Activated T-cell treated with anti-CD3 and anti-CD28 coated beads, Interleukin-2, amount 50 U/mL, for 24 hours (primary cell): ENCODE results near the gene FAM170B.

Experiments used
- DNase-seq: peaks from one replicate; pipeline ENCODE4 v3.0.0-alpha.2; 2020
- H3K27ac Mint-ChIP-seq: 2 replicates; pipeline ENCODE4 v1.8.0; 2020; ENCODE audit warnings: mild to moderate bottlenecking, mixed read lengths
- H3K27me3 Mint-ChIP-seq: 2 replicates; pipeline ENCODE4 v1.8.0; 2020; ENCODE audit warnings: mixed read lengths
- H3K36me3 Mint-ChIP-seq: 2 replicates; pipeline ENCODE4 v1.8.0; 2020; ENCODE audit warnings: low read depth, mixed read lengths
- H3K4me1 Mint-ChIP-seq: 2 replicates; pipeline ENCODE4 v1.8.0; 2020; ENCODE audit warnings: low read depth, mixed read lengths
- H3K4me3 Mint-ChIP-seq: 2 replicates; pipeline ENCODE4 v1.8.0; 2020; ENCODE audit warnings: mild to moderate bottlenecking, moderate library complexity, mixed read lengths
- H3K9me3 Mint-ChIP-seq: 2 replicates; pipeline ENCODE4 v1.8.0; 2020; ENCODE audit warnings: mixed read lengths

The FAM170B gene

GRCh38 chr10:49134327-49134726, 506 bp upstream of the FAM170B start:
- DNase-seq: no peak
- Mint-ChIP-seq H3K4me1 (no peaks in the 10 kb centered on the region), H3K9me3 (no peaks in the 10 kb centered on the region), H3K4me3 (no peak overlapping the region), H3K27ac (no peak overlapping the region), H3K36me3 (no peaks in the 10 kb centered on the region), H3K27me3 (peaks cover 30% of the 10 kb centered on the region)

GRCh38 chr10:49132362-49132737, 1.5 kb downstream of the FAM170B start:
- H3K27ac Mint-ChIP-seq: no peak overlapping the region
- peaks cover 42% of the 10 kb centered on the region for H3K27me3 Mint-ChIP-seq
- H3K9me3 Mint-ChIP-seq: no peaks in the 10 kb centered on the region
- H3K4me1 Mint-ChIP-seq: no peaks in the 10 kb centered on the region
- no peaks in the 10 kb centered on the region for H3K36me3 Mint-ChIP-seq
- DNase-seq: no peak
- no peak overlapping the region for H3K4me3 Mint-ChIP-seq

GRCh38 chr10:49131507-49132361, 2.1 kb downstream of the FAM170B start:
- Mint-ChIP-seq H3K27me3 (peaks cover 42% of the 10 kb centered on the region), H3K27ac (no peak overlapping the region), H3K9me3 (no peaks in the 10 kb centered on the region), H3K4me1 (no peaks in the 10 kb centered on the region), H3K4me3 (no peak overlapping the region), H3K36me3 (no peaks in the 10 kb centered on the region)
- DNase-seq: no peak

- no peak for DNase-seq
- Mint-ChIP-seq H3K4me1 (no peaks in the 10 kb centered on the region), H3K27me3 (peaks cover 28% of the 10 kb centered on the region), H3K27ac (no peak overlapping the region), H3K4me3 (no peak overlapping the region), H3K36me3 (no peaks in the 10 kb centered on the region), H3K9me3 (peaks cover 4% of the 10 kb centered on the region)
Observed at GRCh38 chr10:49129376-49129775, 4.4 kb downstream of the FAM170B start.

DNA sequence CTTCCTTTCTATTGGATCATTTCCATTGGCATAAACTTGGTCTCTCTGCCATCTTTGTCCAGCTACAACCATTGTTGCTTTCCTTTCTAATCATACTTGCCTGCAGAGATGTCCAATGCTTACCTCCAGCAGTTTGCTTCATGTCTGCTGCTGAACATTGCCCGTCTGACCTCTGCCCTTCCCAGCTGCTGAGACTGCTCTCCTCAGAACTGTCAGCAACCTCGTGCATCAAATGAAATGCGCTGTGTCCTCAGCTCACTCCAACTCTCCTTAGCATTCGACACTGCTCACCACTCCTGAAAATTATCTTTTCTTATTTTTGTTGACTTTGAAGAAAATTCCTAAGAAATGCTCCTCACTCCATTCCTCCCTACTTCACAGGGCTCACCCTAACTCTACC, 5.0 kb downstream of the FAM170B start:
- peaks cover 4% of the 10 kb centered on the region for H3K9me3 Mint-ChIP-seq
- DNase-seq: no peak

GRCh38 chr10:49123981-49124950, 9.6 kb downstream of the FAM170B start:
- peaks cover 4% of the 10 kb centered on the region for H3K9me3 Mint-ChIP-seq
- H3K36me3 Mint-ChIP-seq: no peaks in the 10 kb centered on the region
- no peak for DNase-seq
- peaks cover 21% of the 10 kb centered on the region for H3K27me3 Mint-ChIP-seq
- H3K27ac Mint-ChIP-seq: no peak overlapping the region
- H3K4me1 Mint-ChIP-seq: no peaks in the 10 kb centered on the region
- H3K4me3 Mint-ChIP-seq: no peak overlapping the region

More for the DNA sequence above, 5.0 kb downstream of the FAM170B start:
- Mint-ChIP-seq H3K4me1 (no peaks in the 10 kb centered on the region), H3K27me3 (peaks cover 23% of the 10 kb centered on the region), H3K4me3 (no peak overlapping the region), H3K36me3 (no peaks in the 10 kb centered on the region), H3K27ac (no peak overlapping the region)

DNA sequence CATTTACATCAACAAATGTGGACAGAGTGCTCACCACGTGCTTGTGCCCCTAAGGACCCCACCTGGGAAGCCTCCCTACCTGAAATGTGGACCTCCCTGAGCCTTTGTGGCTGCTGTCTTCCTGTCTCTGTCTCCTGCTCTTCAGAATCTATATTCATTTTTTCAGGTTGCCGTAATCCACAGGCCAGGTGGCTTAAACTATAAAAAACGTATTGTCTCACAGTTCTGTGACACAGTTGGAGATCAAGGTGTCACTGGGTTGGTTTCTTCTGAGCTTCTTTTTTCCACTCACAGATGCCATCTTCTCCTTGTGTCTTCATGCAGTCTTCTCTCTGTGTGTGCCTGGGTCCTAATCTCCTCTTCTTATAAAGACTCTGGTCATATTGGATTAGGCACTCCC, 12.9 kb downstream of the FAM170B start:
- Mint-ChIP-seq H3K27me3 (peaks cover 31% of the 10 kb centered on the region), H3K4me1 (no peaks in the 10 kb centered on the region)

GRCh38 chr10:49119746-49120145, 14.1 kb downstream of the FAM170B start:
- DNase-seq: no peak
- Mint-ChIP-seq H3K4me3 (no peak overlapping the region), H3K9me3 (peaks cover 4% of the 10 kb centered on the region), H3K4me1 (peaks cover 1% of the 10 kb centered on the region), H3K27me3 (peaks cover 37% of the 10 kb centered on the region), H3K27ac (no peak overlapping the region), H3K36me3 (no peaks in the 10 kb centered on the region)

More for the DNA sequence above, 12.9 kb downstream of the FAM170B start:
- no peak overlapping the region for H3K27ac Mint-ChIP-seq
- DNase-seq: no peak
- no peak overlapping the region for H3K4me3 Mint-ChIP-seq
- peaks cover 4% of the 10 kb centered on the region for H3K9me3 Mint-ChIP-seq
- H3K36me3 Mint-ChIP-seq: no peaks in the 10 kb centered on the region

DNA sequence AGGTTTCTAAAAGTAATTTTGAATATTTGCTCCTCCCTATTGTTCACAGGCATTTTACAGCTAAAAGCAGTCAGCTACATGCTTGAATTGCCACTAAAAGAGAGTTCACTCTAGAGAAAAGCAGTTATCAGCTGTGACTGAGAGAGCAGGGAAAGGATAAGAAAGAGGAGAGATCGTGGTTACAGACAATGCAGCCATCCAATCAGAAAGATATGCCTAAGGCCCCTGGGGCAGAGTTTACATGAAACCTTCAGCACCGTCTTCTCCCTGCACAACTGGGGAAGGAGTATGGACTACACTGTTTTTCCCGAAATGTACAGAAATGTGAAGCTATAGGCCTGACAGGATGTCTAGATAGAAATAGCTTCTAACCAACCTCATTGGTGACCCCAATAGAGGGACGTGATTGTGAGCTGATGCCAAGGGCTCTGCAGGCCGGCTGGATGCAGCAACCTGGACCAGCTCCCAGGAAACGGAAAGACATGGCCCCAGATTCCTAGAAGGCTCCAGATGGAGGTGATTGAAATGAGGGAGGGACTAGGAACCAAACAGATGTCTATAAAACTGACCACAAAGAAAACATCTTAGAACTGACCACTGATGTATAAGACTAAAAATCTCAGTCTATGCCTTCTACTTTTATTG, 15.3 kb downstream of the FAM170B start:
- H3K4me1 Mint-ChIP-seq: peaks cover 3% of the 10 kb centered on the region
- no peak overlapping the region for H3K27ac Mint-ChIP-seq
- H3K27me3 Mint-ChIP-seq: peaks cover 49% of the 10 kb centered on the region
- no peaks in the 10 kb centered on the region for H3K9me3 Mint-ChIP-seq
- DNase-seq: no peak
- no peak overlapping the region for H3K4me3 Mint-ChIP-seq
- no peaks in the 10 kb centered on the region for H3K36me3 Mint-ChIP-seq

- DNase-seq: no peak
- no peaks in the 10 kb centered on the region for H3K9me3 Mint-ChIP-seq
- peaks cover 53% of the 10 kb centered on the region for H3K27me3 Mint-ChIP-seq
- H3K4me3 Mint-ChIP-seq: no peak overlapping the region
- H3K36me3 Mint-ChIP-seq: no peaks in the 10 kb centered on the region
- H3K27ac Mint-ChIP-seq: no peak overlapping the region
- H3K4me1 Mint-ChIP-seq: peaks cover 3% of the 10 kb centered on the region
Observed at GRCh38 chr10:49117376-49118070, 16.3 kb downstream of the FAM170B start.

- H3K36me3 Mint-ChIP-seq: no peaks in the 10 kb centered on the region
- no peak for DNase-seq
- H3K9me3 Mint-ChIP-seq: no peaks in the 10 kb centered on the region
- peaks cover 3% of the 10 kb centered on the region for H3K4me1 Mint-ChIP-seq
- H3K27me3 Mint-ChIP-seq: peaks cover 54% of the 10 kb centered on the region
- no peak overlapping the region for H3K4me3 Mint-ChIP-seq
- H3K27ac Mint-ChIP-seq: no peak overlapping the region
Observed at GRCh38 chr10:49116509-49117375, 17.1 kb downstream of the FAM170B start.

DNA sequence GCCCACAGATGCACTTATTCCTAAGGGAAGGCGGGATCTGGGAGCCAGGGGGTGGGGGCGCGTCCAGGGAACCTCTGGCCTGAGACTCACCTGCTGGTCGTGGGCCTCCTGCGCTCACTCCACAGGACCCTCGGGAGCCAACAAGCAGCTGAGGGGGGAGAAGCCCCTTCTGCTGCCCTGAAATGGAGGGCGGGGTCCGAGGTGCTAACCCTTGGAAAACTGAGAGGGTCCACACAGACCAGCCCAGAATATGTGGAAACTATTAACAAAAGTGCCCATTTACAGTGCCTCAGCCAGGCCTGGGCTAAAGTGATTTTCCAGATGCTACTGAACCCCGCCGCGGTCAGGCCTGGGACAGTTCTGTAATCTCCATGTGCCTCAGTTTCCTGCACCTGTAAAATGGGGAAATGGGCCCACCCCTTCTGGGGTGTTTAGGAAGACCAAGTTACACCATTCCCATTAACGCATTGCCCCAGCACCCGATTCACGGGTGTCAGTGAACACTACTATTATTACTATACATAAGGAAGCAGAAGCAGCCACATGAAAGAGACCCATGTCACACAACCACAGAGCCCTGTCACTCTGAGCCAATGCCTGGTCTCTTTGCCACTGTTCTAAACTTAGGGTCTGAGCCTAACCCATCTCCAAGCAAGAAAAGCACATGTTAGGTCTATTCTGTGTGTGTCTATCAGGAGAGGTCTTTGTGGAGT, 17.9 kb downstream of the FAM170B start:
- no peaks in the 10 kb centered on the region for H3K36me3 Mint-ChIP-seq
- H3K27ac Mint-ChIP-seq: no peak overlapping the region
- no peak for DNase-seq
- peaks cover 3% of the 10 kb centered on the region for H3K4me1 Mint-ChIP-seq
- peaks cover 60% of the 10 kb centered on the region for H3K27me3 Mint-ChIP-seq
- H3K9me3 Mint-ChIP-seq: no peaks in the 10 kb centered on the region
- H3K4me3 Mint-ChIP-seq: no peak overlapping the region
